Measurements from ENCODE around the gene THY1.

The THY1 gene

DNA sequence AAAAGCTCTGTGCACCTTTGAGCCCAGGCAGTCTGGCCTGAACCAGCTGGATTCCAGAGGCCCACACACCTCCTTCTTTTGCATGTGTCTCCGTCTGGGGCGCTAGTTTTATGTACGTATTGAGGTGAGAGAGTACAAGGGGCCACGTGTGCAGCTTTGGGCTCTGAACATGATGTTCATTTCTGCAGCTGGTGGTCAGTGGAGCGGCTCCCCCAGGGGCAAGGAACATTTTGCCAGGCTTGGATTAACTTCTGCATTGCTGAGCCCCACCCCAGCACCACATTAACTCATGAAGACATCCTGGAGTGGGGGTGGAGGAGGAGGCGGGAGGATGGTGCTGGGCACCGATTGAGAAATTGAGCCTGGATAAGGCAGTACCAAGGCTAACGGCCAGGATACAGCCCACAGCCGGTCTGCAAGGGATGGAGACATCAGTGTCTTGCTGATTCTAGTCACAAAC is 55.3 kb downstream of the THY1 start:
- no peak for TF ChIP-seq CTCF (IDR thresholded peaks at IDR 0.05; ENCODE audit: low read depth, low read length)

More for the DNA sequence above, 55.3 kb downstream of the THY1 start:
- no peak overlapping the region for H3K4me3 ChIP-seq (ENCODE audit: low read depth, low read length)

Measured in WI38 (cell line).